NCI-H2171 (cell line): Measurements from ENCODE around the gene SRP19.
"Not testable (repeated sequence)": the region's sequence is repeated elsewhere in the genome, so short reads cannot be mapped to it uniquely, and the experiment has no call there.

Experiments used
- DNase-seq: peaks from one replicate; lab custom pipeline; 2025; lab: John Stamatoyannopoulos, UW

Gene SRP19

DNA sequence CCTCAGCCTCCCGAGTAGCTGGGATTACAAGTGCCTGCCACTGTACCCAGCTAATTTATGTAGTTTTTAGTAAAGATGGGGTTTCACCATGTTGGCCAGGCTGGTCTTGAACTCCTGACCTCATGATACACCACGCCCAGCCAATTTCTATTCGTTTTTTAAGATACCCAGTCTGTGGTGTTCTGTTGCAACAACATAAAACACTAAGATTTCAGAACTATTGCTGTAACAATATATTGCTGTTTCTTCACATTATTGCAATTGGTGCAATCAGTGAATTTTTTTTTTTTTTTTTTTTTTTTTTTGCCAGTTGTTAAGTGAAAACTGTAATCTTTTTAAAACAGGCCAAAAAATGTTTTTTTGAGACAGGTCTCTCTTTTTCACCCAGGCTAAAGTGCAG is 9.9 kb downstream of the SRP19 start:
- no peak for DNase-seq

DNA sequence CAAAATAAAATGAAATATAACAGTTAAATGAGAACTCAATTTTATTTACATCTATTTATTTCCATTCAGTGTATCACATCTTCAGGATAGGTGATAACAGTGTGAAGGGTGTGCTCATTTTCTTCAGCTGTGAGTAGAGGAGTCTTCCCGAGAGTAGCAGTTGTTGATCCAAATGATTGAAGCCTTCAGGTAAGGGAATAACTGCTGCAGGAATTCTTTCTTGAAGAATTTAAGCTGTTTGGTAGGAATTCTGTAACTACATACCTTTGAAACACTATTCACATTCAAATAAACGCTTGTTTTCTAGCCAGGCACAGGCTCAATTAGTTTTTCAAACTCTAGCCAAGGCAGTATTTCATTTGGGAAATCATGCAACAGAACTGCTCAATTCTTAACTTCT is 15.3 kb downstream of the SRP19 start:
- no peak for DNase-seq

DNA sequence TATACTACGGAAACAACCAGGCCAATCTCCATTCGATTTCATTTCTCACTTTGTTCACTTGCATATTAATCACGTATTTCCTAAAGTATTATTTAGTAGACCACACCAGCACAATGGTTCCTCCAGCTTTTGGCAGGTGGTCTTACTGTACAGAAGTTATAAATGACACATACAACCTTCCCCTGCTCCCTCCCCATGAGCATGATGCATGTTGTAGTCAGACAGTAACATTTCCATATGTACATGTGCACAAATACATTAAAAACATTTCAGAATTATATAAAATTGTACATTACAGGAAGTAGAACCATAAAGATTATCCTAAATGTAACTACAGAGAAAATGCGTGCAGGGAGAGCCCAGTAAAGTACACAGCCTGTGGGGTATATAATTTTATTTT is 17.0 kb downstream of the SRP19 start:
- no peak for DNase-seq

DNA sequence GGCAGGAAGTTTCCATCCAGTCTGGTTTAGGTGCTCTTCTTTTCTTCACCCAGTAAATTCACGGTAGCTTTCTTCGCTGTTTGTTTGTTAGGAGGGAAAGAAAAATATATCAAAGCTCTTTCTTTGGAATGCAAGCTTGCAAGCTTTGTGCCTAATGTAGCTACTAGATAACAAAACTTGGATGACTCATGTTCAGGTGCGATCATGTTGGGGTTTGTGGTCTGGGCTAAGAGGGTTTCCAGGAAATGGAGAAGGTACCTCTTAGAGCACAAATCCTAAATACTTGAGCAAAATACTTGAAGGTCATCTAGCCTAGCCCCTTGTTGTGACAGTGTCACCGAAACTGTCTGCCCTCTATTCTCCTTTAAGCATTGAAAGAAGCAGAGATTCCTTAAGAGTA is 17.7 kb downstream of the SRP19 start:
- DNase-seq = no peak

DNA sequence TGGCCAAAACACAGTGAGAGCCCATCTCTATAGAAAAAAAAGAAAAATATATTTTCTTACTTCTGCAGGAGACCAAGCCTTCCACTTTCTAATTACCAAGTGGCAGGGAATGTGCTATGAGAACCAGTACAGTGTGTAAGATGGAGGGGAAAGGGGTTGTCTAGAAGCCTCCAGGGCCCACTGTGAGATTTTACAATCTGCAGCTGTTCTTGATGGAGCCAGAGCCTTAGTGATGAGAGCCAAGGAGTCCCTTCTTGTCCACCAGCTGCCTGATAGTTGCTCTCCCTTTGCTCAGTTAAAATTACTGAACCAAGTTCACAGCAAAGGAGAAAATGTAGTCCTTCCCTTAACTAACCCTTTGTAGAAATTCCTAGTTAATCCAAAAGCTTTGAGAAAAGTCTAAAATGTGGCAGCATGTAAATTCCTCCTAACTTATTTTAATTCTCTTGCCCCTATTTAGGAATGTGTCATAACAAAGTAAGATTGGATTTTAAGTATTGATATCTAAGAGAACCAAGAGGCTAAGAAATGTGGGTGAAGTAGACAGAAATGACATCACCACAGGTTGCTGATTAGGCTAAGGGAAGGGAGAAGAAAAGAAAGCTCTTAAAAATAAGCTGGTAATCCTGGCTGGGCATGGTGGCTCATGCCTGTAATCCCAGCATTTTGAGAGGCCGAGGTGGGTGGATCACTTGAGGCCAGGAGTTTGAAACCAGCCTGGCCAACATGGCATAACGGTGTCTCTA is 19.3 kb downstream of the SRP19 start:
- DNase-seq = no peak

DNA sequence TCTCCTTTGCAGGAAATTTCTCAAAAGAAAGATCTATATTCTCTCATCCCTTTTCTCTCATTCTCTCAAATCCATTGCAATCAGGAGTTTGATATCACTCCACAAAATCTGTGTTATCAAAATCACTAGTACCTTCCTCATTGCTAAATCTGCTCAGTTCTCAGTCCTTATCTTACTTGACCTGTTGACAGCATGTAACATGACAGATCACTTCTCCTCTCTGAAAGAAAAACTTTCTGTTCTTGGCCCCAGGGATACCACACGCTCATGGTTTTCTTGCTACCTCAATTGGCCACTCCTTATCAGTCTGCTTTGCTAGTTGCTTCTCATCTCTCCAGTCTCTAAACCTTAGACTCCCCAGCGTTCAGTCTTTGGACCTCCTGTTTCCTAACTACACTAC is 22.1 kb downstream of the SRP19 start:
- no peak for DNase-seq

DNA sequence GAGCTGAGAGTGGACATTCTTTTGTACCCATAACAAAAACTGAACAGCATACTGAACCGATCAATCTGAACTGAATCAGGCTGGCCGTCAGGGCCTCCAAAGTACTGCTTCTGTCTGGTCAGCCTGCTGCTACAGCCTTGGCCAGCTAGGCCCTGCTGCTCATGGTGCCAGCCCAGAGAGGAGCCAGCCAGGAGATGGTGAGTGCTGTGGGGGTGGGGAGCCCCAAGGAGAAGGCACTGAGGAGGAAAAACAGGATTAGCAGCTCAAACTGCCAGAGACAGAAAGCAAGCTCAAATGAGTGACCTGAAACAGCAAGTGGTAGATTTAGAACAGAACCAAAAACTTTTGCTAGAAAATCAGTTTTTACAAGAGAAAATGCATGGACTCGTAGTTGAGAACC is 23.9 kb downstream of the SRP19 start:
- DNase-seq = no peak

DNA sequence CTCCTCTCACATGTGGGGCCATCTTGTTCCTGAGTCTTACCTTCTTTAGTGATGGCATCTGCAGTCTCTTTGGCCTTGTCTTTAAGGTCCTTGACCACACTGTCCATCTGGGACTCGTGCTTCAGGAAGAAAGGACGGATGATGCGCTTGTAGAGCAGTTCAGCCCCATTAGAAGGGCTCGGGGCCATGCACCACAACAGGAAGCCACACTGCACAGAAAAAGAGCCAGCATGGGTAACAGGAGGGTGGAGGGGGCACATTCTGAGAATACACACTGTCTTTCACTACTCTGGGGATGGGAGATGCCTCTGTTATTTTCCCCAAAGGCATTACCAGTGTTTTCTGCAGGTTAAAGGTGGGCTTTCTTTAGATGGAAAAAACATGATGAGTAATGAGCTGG is 25.9 kb downstream of the SRP19 start:
- no peak for DNase-seq

DNA sequence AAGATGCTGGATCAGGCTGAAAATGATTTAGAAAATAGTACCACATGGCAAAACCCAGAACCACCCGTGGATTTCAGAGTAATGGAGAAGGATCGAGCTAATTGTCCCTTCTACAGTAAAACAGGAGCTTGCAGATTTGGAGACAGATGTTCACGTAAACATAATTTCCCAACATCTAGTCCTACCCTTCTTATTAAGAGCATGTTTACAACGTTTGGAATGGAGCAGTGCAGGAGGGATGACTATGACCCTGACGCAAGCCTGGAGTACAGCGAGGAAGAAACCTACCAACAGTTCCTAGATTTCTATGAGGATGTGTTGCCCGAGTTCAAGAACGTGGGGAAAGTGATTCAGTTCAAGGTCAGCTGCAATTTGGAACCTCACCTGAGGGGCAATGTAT is 31.0 kb downstream of the SRP19 start:
- DNase-seq = not testable (repeated sequence)

DNA sequence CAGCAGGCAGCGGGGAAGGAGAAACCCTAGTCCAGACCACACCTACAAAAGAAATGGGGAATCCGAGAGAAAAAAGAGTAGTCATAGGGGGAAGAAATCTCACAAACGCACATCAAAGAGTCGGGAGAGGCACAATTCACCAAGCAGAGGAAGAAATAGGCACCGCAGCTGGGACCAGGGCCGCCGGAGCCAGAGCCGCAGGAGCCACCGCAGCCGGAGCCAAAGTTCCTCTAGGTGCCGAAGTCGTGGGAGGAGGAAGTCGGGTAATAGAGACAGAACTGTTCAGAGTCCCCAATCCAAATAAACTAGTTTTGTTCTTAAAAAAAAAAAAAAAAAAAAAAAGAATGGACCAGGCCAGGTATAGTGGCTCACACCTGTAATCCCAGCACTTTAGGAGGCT is 31.7 kb downstream of the SRP19 start:
- no peak for DNase-seq

DNA sequence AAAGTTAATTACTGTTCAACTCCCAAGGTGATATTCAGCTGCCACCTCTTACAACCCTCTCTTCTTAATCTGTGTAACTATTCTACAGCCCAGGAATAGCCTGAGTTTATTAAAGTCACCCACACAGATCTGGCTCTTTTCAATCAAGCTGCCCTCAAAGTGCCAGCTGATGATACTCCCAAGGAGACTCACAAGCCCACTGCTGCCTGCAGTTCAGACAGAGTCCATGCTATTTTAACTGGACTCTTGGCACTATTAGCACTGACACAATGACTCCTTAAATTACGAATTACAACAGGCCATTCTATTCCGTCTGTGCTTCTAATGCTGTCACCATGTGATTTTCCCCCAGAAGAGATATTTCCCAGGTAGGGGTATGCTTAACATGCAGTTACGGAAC is 34.6 kb downstream of the SRP19 start:
- DNase-seq = no peak

DNA sequence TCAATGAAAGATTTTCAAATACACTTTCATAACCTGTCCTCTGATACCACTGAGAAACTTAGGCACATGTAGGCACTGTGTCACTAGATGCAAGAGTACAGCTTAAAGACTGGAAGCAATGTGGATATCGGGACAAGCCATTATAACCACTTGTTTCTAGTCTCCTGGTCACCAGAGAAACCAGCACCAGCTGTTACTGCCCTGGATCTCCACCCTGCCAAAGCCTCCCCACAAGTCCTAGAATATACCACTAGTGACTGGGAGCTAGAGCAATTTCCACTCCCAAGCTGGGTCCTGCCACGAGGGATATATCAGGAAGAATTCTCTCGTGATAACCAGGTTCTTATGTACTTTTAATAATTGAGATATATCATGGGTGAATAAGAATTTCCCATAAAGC is 41.5 kb downstream of the SRP19 start:
- no peak for DNase-seq

DNA sequence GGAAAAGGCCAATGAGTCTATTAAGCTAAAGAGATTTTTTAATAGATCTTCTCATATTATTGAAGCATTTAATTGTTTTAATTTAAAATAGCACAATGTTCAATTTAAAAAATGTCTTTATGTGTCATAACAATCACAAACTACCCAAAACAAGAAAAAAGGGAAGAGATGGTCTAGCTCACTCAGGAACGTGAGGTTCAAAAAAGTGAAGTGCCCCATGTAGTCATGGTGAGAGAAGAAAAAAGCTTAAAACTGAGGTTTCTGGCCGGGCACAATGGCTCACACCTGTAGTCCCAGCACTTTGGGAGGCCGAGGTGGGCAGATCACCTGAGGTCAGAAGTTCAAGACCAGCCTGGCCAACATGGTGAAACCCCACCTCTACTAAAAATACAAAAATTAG is 43.9 kb downstream of the SRP19 start:
- not testable (repeated sequence) for DNase-seq

DNA sequence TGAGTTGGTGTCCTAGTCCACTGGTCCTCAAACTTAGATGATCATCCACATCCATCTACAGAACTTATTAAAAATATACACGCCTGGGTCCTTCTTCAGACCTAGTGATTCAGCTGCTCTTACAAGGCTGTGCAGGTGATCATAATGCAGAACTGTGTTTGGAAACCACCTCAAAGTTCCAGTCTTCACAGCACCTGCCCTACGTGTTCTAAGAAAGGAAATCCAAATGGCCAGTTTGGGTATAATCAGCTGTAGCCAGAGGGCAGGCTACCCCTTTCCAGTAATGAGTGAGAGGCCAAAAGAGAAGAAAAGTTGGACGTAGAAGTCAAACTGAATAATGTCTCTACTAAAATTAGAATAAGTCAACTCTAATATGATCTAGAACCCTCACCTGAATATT is 45.5 kb downstream of the SRP19 start:
- DNase-seq = no peak

DNA sequence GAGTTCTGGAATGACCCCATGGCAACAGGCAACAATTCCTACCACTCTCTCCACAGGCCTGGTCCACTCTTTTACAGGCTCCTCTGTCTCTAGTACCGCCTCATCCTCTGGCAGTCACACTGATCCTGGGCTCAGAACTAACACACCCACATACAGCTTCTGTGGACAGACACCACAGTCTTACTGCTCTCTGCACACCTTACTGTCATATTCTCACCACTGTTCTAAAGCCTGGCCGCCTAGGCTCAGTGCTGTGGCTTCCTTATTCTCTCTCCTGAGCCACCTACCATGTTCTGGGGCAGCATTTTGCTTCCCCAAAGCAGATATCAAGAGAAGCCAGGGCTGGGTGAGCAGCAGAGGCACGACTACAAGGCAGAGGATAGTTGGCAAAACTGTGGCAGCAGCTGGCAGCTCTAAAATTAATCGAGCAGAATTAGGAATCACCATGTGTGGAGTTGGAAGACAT is 46.1 kb downstream of the SRP19 start:
- no peak for DNase-seq

DNA sequence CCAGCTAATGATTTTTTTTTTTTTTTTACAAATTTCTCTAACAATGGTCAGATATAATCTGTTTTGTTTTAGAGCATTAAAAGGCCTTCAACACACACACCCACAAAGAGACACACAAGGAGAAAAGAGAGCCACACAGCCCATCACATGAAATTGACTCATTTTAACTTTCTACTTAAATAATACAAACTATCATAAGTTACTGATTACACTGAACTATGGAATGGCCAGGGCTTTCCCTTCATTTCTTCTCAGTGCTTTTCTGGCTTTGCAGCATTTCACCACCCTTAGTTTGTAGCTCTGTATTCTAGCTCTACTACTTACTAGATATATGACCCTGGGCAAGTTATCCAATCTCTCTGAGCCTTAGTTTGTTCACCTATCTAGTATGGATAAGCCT is 47.8 kb downstream of the SRP19 start:
- no peak for DNase-seq

DNA sequence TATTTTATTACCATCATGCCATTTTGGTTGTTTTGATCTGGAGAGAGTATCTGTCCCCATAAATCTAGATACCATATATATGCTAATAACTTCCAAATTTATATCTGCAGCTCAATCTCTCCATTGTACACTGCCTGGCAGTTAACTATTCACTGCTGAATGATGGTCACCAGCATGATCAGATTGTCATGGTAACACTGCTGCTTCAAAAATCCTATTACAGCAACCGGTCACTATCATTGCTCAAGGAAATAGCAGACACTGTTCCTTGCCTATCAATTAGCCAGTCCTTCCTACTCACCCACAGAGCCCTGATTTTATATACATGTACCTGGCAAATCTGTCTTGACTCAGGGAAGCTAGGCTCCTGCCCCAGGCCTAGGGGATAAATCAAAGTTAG is 49.4 kb downstream of the SRP19 start:
- no peak for DNase-seq

DNA sequence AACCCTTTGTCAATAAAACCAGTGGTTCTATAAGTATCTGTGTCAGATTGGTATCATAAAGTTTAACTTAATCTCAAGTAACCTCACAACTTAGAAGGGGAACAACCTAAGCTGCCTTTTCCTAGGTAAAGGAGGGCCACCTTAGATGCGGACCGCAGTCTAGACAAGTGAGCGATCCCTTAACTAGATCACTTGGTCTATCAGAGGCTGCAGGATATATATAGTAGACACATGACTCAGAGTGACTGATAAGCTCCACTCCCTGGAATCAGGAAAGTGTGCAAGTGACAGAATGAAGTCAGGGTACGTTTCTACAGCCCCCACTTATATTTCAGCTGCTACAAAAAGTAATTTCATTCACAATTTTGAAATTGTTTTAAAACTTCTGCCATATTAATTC is 53.5 kb downstream of the SRP19 start:
- DNase-seq = no peak

DNA sequence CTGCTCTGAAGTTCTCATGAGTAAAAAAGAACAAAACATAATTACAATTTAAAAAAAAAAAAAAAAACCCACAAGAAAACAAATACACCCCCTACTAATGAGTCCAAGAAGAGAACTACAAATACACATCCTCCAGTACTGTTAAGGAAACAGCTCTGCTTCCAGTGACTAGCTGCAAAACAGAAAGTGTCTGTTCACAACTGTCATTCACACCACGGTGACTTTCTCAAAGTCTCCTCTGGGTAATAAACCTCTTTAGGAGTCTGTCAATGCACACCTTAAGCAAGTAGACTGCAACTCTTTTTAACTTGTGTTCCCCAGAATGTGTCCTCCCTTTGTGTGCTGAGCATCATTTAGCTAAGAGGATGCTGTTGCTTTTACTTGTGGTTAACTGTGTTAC is 54.7 kb downstream of the SRP19 start:
- DNase-seq = no peak

DNA sequence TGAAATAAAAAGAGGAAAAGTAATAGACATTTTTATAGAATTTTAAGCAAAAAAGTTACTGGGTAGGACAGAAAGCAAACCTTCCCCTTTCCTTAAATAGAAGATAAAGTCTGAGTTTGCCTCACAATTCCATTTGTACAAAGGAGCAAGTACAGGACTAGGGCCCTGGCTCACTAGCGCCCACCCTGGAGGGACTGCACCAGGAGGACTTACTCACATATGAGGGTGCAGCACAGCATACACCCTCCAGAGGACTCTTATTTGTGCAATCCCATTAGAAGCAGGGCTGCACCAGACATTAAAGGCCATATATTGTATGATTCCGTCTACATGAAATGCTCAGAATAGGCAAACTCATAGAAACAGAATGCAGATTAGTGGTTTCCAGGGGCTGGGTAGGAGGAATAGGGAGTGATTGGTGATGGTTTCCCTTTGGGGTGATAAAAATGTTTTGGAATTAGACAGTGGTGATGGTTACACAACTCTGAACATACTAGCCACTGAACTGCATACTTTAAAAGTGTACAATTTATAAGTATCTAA is 56.4 kb downstream of the SRP19 start:
- DNase-seq = no peak

DNA sequence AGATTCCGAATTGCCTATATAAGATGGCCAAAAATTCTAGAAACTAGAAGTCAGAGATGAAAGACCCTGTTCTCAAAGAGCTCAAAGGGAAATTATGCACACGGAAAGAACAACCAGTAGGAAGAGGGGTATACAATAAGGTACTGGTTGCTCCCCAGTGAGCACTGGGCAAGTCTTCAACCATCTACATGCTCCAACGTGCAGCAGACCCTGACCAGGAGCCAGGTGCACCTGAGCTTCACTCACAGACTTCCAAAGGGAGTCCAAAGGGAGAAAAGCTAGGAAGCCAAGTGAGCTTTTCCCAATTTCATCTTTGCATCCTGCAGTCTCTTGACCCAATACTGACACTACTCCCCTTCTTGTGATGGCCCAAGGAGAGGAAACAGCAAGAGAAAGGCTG is 57.0 kb downstream of the SRP19 start:
- no peak for DNase-seq

DNA sequence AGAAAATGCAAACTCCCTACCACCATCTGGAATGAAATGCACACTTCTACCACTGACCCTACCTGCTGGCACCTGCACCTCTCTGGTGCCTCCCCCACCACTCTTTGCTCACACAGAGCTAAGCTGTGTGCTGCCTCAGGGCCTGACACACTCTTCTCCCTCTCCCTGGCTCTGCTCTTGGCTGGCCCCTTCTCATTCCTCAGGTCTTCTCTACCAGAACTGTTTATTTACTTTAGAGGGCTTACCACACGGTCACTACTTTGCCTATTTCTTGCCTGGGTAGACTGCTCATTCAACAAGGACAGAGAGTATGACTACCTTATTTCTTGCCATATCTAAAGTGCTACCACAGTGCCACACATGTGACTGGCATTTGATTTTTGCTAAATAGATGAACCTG is 57.6 kb downstream of the SRP19 start:
- no peak for DNase-seq
